HEK293T (cell line): ENCODE data around the gene KIF19.

Experiments
- ARNT ChIP-seq: fragments of 450-650 bp; IDR thresholded peaks from 2 replicates; pipeline ENCODE4 v1.6.1; 2017; ENCODE audit warnings: mild to moderate bottlenecking
- FOXK2 ChIP-seq: fragments of 450-650 bp; IDR thresholded peaks from 2 replicates; pipeline ENCODE4 v1.6.1; 2016; ENCODE audit warnings: mild to moderate bottlenecking
- FOXM1 ChIP-seq: fragments of 450-650 bp; IDR thresholded peaks from 2 replicates; pipeline ENCODE4 v1.6.1; 2017; ENCODE audit warnings: mild to moderate bottlenecking, borderline replicate concordance
- SP1 ChIP-seq: fragments of 450-650 bp; IDR thresholded peaks from 2 replicates; pipeline ENCODE4 v1.6.1; 2017
- SUZ12 ChIP-seq: fragments of 450-650 bp; IDR thresholded peaks from 2 replicates; pipeline ENCODE4 v1.6.1; 2016; ENCODE audit warnings: mild to moderate bottlenecking
- TF ChIP-seq, protein P1 (sequence below): fragments of 450-650 bp; IDR thresholded peaks from 2 replicates; pipeline ENCODE4 v1.6.1; 2016

DNA sequence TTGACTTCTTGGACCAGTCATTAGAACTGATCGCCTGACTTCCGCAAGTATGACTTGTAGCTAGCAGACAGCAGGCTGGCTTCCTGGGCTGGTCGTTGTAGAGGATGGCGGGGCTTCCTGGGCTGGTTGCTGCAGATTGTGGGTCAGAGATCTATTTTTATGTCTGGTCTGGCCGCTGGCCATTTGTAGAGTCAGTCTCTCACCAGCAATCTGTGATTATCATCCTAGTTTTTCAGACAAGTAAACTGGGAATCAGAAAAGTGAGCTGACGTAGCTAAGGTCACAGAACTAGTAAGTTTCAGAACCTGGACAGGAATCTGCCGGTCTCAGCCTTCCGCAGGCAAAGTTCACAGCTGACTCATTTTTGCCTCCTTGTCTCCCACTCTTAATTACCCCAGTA lies 60.4 kb downstream of the KIF19 start:
- TF ChIP-seq SUZ12 (no peak), FOXK2 (no peak), ARNT (no peak), SP1 (no peak), FOXM1 (no peak)
- TF ChIP-seq, protein P1, sequence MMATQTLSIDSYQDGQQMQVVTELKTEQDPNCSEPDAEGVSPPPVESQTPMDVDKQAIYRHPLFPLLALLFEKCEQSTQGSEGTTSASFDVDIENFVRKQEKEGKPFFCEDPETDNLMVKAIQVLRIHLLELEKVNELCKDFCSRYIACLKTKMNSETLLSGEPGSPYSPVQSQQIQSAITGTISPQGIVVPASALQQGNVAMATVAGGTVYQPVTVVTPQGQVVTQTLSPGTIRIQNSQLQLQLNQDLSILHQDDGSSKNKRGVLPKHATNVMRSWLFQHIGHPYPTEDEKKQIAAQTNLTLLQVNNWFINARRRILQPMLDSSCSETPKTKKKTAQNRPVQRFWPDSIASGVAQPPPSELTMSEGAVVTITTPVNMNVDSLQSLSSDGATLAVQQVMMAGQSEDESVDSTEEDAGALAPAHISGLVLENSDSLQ, result no peak
